Dermis blood vessel endothelial cell (primary cell): Measurements from ENCODE around the gene ST6GAL2. TPM values are rescaled to one million over a fixed set of nuclear protein-coding genes. Genes with fewer than 3 reads are reported as not detected.

Source experiments
- DNase-seq: peaks from one replicate; pipeline ENCODE4 v3.0.0; 2010
- total RNA-seq: library from RNA; depleted of rRNA; stranded (reverse); fragments of >200 nt; gene quantifications from 2 replicates; pipeline ENCODE4 v1.2.3, GENCODE V29; 2014

Gene ST6GAL2, protein sequence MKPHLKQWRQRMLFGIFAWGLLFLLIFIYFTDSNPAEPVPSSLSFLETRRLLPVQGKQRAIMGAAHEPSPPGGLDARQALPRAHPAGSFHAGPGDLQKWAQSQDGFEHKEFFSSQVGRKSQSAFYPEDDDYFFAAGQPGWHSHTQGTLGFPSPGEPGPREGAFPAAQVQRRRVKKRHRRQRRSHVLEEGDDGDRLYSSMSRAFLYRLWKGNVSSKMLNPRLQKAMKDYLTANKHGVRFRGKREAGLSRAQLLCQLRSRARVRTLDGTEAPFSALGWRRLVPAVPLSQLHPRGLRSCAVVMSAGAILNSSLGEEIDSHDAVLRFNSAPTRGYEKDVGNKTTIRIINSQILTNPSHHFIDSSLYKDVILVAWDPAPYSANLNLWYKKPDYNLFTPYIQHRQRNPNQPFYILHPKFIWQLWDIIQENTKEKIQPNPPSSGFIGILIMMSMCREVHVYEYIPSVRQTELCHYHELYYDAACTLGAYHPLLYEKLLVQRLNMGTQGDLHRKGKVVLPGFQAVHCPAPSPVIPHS
- total RNA-seq, result 0.28 TPM in 1 of 2 replicates, not detected in the other

DNA sequence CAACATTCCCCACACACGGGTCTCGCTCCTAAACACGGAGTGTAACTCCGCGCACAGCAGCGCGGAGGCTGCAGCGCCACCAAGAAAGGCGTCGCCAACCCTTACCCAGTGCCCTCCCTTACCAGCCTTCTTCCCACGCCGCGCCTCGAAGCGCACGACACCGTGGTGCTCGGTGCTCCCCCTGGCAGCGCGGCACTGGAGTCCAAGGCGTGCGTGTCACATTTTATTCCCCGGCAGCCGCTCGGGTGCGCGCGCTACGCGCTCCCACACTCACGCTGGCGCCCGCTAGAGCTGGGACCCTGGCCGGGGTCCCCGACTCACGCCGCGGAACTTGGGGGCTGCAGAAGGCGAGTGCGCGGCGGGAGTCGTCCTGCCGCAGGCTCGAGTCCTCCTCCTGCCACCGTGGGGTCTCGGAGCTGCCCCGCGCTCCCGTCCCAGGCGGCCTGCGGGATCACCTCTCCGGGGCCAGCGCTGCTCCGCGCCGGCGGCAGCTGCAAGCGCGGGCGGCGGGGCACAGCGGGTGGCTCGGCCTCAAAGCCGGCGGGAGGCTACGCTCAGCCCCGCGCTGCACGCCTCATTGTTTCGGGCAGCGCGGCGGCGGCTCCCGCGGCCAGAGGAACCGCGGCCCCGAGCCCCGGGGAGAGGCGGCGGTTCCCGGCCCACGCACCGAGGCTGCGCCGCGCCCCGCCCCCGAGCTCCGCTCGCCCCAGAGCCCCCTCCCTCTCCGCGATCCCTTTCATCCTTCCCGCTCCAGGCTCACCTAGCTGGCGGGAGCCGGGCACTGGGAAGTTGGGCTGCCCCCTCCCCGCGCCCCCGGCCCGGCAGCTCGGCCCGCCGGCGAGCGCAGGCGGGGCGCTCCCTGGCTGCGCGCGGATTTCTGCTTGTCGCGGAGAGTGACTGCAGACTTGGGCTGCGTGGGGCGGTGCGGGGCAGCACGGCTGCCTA is at the start of gene ST6GAL2:
Gene ST6GAL2 (minus strand): TSS at position 197 of the 945 bp plus-strand sequence. CDS start 42,190 bp downstream, outside the sequence.
- DNase-seq, result no peak

DNA sequence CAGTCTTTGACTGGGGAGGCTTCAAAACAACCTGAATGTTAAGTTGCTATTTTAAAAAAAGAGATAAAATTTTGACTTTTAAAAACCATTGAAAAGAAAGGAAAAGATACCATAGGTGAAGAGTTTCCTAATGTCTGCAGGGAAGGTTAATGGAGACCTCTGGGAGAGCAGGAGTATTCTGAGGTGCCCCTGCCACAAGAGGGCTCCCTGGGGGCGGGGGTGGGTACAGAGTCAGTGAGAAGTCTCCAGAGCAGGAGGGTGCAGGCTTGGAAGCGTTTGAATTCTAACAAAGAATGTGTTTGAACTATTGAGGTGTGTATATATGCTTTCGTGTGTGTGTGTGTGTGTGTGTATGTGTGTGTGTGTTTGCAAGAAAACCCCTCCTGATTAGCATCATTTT is 46.7 kb upstream of the ST6GAL2 start:
- no peak for DNase-seq

DNA sequence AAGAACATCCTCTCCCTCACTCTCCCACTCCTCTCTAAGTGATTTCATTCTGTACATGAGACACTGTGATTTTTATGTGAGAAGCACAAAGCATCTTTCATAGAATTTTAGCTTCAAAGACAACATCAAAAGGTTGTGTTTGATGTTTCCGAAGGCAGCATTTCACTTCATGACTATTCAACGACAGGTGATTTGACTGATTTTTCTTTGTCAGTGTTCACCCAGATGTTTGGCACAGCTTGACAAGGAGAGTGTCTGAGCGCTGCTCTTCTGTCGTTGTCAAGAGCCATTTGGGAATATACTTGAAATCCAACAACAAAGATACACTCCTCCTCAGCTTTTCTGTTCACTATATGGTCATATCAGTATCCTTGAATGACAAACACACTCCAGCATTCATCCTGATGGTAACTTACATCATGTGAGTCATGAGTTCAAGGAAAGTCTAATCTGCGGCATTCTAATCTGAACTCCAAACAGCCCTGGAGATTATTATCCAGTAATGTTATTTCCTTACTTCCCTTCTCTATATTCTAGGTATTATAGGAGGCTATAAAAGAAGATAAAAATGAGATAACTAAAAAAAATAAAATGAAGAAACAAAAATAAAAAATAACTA is 45.9 kb upstream of the ST6GAL2 start:
- no peak for DNase-seq

DNA sequence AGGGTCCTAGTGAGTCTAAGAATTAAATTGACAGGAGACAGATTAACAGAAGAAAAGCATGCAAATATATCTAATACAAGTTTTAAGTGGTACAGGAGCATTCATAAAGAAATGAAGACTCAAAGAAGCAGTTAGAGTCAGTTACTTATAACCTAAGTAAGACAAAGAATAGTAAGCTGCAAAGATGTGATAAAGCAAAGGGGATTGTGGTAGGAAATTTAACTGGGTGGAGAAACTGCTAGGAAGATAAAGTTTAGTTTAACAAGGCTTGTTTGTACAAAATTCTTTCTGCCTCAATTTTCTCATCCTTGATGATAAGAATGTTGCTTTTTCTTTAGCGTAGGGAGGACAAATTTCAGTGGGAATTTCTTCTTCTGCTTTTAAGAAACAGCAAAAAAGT is 35.5 kb upstream of the ST6GAL2 start:
- DNase-seq, result no peak

DNA sequence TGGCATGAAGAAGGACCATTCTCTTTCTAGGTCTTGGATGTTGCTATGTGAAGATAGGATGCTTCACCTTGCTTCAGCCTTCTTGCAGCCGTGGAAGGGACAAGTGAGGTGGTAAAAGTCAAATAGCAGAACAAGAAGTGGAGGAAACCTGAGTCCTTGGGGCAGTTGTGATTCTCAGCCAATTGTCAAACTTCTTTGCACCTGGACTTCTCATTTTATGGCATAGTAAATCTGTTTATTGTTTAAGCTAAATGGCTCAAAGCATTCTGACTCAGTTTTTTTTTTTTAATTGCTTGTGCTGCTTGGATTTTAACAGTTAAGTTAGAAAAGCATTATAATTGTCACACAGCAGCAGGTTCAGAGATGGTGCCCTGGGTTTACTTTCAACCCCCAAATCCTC is 33.0 kb upstream of the ST6GAL2 start:
- DNase-seq, result no peak

DNA sequence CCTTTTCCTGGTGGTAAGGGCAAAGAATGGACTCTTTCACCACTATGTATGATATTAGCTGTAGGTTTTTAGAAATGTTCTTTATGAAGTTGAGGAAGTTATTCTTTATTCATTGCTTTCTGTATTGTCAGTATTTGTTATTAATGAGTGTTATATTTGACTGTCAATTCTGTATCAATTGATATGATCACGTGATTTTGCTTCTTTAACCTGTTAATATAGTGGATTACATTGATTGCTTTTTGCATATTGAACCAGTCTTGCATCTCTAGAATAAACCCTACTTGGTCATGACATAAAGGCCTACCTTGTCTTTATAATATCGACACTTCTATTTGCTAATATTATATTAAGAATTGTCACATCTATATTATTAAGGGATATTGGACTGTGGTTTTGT is 18.3 kb upstream of the ST6GAL2 start:
- no peak for DNase-seq

DNA sequence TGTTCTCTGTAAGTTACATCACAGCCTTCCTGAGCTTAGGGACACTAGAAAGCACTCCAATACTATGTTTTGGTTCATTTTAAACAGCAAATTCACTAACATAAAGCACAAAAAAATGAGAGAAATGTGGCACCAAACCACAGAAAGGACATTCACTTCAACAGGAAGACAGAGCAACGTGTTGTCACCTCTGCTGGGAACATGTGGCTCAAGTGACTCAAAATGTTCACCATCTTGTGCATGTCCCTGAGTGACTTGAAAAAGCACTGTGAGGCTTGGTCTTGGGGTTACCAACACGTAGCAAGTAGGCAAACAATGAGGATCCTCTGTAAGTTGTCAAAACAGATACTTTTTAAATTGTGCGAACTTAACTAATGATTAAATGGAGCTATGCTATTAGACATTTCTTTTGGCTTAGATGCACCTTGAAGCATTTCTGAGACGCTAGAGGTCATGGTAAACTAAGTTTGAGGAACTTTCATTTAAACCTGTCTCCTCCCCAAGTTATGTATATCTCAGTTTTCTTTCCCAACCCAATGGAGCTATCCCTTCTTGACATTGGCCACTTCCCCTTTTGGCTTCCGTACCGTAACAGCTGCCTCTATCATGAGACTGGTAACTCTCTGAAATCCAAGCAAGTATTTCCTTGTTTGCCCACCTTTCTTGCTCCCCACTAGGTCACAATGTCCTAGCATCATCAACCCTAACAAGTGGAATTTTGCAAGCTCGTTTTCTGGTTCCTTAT is 14.0 kb upstream of the ST6GAL2 start:
- DNase-seq, result no peak

DNA sequence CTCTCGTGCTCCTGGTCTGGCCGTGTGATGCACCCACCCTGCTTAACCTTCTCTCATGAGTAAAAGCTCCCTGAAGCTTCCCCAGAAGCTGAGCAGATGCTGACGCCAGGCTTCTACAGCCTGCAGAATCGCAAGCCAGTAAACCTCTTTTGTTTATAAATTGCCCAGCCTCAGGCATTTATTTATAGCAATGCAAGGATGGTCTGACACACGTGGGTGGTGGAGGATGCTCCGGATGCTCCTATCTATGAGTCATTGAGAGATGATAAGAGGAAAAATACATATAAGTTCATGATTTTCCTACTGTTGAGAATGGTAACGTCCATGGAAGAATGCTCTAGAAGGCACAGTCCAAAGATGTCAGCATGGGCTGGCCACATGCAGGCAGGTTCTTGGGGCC is 8.6 kb upstream of the ST6GAL2 start:
- DNase-seq, result no peak

DNA sequence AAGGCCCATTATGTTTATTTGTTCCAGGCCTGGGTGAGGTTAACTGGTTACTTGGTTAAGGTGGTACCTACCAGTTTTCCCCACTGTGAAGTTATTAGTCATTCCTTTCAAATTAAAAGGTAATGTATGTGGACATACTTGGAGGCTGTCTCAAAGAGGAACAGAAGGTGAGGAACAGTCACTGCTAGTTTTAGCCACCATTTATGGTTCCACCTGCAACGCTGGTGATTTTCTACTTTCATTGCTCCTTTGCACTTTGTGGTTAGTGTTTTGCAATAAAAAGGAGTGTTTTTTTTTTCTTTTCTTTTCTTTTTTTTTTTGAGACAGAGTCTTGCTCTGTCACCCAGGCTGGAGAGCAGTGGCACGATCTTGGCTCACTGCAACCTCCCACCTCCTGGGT is 6.1 kb upstream of the ST6GAL2 start:
- no peak for DNase-seq

DNA sequence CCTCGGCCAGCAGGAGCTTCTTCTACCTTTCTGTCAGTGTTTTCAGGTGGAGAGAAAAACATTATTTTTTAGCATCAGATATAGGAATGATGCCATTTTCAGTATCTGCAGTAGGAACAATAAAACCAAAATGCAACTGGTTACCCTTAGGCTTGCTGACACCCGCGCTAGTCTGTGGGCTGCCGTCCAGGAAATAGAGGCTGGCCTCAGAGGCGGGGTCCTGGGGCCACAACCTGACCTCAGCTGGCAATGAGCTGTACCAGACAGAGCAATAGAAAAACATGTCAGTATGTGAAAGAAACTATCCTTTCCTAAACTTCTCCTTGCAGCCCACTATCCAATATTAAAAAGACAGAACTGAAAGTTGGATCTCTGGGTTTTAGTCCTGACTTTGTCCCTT is 4.6 kb upstream of the ST6GAL2 start:
- DNase-seq, result no peak

DNA sequence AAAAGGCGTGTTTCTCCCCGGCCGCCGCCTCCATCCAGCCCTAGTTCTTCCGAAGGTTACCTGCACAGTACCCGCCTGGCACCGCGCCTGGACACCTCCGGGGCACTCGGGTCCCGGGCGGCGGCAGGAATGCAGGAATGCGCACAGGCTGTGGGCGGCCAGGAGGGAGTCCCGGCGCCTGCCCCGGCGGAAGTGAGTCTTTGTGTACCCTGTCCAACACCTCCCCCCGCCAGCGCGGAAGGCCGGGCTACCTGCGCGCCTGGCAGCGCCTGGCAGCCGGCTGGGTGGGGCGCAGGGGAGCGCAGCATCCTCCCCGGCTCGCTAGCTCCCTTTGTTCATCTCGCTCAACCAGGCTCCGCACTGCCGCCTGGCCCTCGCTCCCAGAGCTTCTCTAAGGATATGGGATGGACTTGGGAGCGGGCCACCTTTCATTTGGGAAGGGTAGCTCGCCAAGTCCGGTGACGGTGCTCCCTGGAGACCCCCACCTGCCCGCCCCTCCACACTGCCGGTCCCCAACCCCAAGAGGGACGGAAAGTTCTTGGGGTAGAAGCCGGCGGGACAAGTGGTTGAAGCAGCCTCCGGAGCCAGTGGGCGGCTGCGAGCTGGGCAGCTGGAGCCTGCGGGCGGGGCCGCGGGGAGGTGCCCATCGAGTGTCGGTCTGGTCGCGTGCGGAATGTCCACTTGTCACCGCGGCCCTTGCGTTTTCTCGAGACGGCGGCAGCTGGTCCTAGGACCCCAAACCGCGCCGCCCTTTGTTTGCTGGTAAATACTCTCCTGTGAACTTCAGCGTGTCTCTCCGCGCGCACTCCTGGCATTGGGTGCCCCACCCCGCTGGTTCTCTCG is 1.2 kb upstream of the ST6GAL2 start:
- DNase-seq, result no peak

DNA sequence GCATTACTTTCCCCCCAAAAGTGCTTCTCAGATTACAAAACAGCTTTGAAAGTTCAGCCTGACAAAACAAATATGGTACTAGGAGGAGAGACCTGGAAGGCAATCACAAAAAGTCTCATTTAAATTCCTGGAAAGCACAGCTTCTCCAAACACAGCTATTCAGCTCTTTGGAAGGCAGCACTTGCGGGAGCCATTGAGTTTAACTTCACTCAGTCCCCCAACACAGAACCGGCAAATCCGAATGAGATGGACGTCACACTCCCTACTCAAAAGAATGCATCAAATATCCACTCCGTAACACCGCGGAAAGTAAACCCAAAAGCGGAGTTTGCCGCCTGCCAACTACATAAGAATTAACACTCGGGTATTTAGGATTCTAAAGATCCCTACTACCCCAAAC is 638 bp downstream of the ST6GAL2 start:
- no peak for DNase-seq

DNA sequence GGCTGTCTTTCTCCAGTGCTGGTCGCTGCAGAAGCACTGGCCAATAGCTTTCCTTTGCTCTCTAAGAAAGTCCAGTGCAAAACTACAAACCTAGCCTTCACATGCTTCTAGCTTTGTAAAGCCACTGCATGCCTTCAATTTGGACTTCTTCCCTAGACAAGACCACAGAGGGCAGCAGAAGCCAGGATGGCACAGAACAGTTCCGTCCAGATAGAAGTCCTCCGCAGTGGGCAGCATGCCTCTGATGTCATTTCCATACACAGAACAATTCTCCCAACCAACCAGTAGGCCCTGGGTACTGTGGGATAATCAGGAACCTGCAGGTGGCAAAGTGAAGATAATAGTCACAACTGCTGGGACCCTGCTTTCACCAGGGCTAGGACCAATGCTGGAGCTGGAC is 3.3 kb downstream of the ST6GAL2 start:
- DNase-seq, result no peak

DNA sequence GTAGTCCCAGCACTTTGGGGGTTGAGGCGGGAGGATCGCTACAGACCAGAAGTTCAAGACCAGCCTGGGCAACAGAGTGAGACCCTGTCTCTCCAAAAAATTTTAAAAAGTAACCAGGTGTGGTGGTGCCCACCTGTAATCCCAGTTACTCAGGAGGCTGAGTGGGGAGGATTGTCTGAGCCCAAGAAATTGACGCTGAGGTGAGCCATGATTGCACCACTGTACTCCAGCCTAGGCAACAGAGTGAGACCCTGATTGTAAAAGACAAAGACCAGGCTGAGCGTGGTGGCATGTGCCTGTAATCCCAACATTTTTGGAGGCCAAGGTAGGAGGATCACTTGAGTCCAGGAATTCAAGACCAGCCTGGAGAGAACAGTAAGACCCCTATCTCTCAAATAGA is 7.8 kb downstream of the ST6GAL2 start:
- no peak for DNase-seq

DNA sequence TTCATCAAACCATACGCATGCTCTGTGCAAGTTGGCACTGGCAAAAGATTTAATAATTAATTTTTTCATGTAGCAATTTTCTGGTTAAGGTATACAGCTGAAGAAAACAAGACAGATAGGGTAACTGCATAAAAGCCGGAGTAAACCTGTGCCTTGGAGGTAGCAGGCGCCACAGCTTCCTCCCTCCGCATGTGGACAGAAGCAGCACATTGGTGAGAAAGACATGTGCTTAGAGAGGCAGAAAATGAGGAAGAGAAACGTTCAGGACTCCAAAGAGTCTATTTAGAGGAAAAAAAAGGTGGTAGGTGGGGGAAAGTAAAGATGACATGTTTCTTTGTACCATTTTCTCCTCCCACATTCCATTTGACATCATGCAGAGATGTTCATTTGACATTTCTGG is 9.3 kb downstream of the ST6GAL2 start:
- DNase-seq, result no peak

DNA sequence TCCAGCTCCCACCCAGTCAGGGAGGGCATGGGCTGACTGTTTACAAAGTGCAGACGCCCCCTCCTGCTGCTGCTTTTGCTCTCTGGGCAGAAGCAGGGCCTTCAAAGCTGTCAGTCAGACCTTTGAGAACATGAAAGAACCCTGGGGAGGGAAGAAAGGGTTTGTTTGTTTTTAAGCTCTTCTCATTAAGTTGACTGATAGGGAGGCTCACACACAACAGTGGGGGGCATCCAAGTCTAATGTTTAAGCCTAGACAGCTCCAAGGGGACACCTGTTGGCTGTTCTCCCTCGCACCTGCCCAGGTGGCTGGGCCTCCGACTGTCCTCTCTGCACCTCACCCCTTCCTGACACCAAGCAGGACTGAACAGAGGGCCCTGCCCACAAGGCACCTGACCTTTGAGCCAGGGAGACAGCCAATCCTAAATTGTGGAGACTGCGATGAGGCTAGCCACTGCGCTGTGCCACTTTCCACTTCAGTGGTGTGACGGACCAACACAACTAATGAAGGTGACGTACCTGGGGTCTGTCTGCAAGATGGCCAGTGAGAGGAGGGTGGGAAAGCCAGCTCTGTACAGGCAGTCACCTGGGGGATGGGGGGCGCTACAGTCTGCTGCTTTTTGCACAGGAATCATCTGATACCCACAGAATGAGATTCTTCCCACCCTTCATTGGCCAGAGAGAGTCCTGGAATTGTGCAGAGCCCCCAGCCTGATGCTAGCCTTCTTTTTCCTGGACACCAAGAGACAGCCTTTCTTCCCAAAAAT is 16.3 kb downstream of the ST6GAL2 start:
- DNase-seq, result no peak

DNA sequence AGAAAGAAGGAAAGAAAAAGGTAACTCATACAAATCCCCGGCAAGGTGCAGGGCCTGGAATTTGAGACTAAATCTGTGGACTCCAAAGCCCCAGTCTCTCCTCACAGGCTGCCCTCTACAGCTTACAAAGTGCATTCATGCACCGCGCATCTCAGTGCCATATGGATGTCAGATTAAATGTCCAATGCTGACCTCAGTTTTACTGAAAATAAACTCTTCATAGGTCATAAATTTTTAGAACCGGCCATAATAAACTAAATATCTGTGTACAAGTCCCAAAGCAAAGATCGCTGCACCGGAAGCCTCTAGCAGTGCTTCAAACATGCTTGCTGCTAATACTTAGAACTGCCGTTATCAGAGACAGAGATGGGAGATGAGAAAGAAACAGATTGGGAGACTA is 17.7 kb downstream of the ST6GAL2 start:
- no peak for DNase-seq

DNA sequence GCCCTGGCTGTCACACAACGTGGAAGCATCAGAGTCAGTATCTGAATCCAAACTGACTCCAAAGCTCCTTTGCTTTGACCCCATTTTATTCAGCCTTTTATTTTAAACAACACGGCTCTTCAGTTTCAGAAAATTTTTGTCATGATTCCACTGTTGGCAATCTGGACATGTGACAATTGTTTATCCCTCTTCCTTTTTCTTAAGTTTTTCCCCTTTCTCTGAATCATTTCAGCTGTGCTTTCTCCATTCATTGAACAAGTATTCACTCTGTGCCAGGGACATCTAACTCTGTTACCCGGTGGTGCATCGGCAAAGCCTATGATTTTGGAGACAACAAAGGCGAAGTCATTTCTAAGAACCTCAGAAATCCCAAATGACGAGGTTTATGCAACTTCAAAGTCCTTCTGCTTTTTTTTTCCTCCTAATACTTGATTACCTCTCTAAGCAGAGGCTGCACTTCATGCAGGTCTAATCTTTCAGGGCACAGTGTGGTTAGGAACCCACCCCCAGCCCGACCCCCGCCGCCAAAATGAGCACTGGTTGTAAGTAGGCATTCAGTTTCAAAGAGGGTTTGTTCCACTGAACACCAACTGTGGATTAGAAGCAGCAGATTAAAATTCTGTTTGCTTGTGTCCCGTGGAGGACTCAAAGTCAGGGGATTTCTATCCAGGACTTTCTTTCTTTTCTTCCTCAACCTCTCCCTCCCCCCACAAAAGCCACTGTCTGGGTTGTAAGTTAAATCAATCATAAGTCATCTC is 18.6 kb downstream of the ST6GAL2 start:
- no peak for DNase-seq

DNA sequence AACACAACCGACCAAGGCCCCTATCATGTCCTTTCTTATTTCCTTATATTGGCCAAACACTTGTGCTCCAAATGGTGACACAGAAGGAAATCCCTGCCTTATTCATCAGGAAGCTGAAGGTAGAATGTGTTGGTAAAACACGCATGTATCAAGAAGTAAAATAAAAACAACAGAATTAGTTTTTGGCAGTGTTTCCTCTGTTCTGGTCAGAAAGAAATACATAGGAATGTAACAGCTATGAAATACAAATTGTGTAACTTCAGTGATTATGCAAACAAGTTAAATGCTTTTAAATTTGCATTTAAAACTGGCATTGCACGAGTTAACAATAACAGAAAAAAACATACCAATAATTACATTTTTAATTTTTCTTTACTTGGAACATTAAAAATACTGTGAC is 19.3 kb downstream of the ST6GAL2 start:
- no peak for DNase-seq

DNA sequence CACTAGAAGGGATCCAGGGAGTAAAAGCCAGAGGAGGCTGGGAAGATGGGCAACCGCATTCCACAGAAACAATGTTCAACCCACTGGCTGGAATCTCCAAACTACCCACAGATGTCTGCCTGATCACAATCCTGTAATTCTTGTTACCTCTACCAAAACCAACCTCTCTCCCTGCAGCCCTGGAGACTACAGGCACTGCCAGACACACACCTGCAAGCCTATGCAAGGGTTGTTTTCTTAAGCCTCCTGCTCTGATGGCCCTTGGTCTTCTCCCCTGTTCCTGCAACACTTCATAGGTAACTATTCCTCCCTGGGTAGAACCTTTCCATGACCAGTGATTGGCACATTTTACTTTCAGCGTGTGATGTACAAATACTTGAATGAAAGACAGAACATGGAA is 21.9 kb downstream of the ST6GAL2 start:
- DNase-seq, result no peak
